GM23248 (cell line): ENCODE data around the gene CACNG5. TPM values are rescaled to one million over a fixed set of nuclear protein-coding genes. Genes with fewer than 3 reads are reported as not detected.

ENCODE experiments used
- DNase-seq: peaks from one replicate; pipeline ENCODE4 v3.0.0-alpha.2; 2015
- H2AFZ ChIP-seq: fragments of 200-600 bp; sonication (generic); 2 replicates; pipeline ENCODE4 v1.6.1; 2016; ENCODE audit warnings: antibody characterized with exemption
- H3F3A ChIP-seq: fragments of 200-600 bp; sonication (generic); 2 replicates; pipeline ENCODE4 v1.6.1; 2016; ENCODE audit warnings: mild to moderate bottlenecking, antibody characterized with exemption, mixed run types; ENCODE audit not compliant: insufficient read depth
- H3K27ac ChIP-seq: fragments of 200-600 bp; sonication (generic); 2 replicates; pipeline ENCODE4 v1.5.1; 2016; ENCODE audit warnings: mild to moderate bottlenecking
- H3K27me3 ChIP-seq: fragments of 200-600 bp; sonication (generic); replicated peaks from 2 replicates; pipeline ENCODE4 v1.6.1; 2016; ENCODE audit warnings: mild to moderate bottlenecking; ENCODE audit not compliant: insufficient read depth
- H3K36me3 ChIP-seq: fragments of 200-600 bp; sonication (generic); 2 replicates; pipeline ENCODE4 v1.6.1; 2016; ENCODE audit warnings: low read depth, mild to moderate bottlenecking
- H3K4me1 ChIP-seq: fragments of 200-600 bp; sonication (generic); 2 replicates; pipeline ENCODE4 v1.6.1; 2016; ENCODE audit warnings: mild to moderate bottlenecking; ENCODE audit not compliant: insufficient read depth
- H3K4me2 ChIP-seq: fragments of 200-600 bp; sonication (generic); one replicate; pipeline ENCODE4 v1.6.1; 2016; ENCODE audit warnings: mild to moderate bottlenecking; ENCODE audit not compliant: unreplicated experiment
- H3K4me3 ChIP-seq: fragments of 200-600 bp; sonication (generic); 2 replicates; pipeline ENCODE4 v1.5.1; 2016; ENCODE audit warnings: mild to moderate bottlenecking
- H3K79me2 ChIP-seq: fragments of 200-600 bp; sonication (generic); 2 replicates; pipeline ENCODE4 v1.6.1; 2016; ENCODE audit warnings: mild to moderate bottlenecking; ENCODE audit not compliant: insufficient read depth
- H3K9ac ChIP-seq: fragments of 200-600 bp; sonication (generic); 2 replicates; pipeline ENCODE4 v1.6.1; 2016; ENCODE audit warnings: mild to moderate bottlenecking
- H3K9me2 ChIP-seq: fragments of 200-600 bp; sonication (generic); 2 replicates; pipeline ENCODE4 v1.6.1; 2016; ENCODE audit warnings: mixed run types, mild to moderate bottlenecking, moderate library complexity; ENCODE audit not compliant: insufficient read depth
- H3K9me3 ChIP-seq: fragments of 200-600 bp; sonication (generic); one replicate; pipeline ENCODE4 v1.6.1; 2017; ENCODE audit warnings: low read depth
- H4K20me1 ChIP-seq: fragments of 200-600 bp; sonication (generic); 2 replicates; pipeline ENCODE4 v1.6.0; 2016; ENCODE audit not compliant: insufficient read depth
- EZH2 ChIP-seq: fragments of 200-600 bp; sonication (generic); IDR thresholded peaks from 2 replicates; pipeline ENCODE4 v1.6.1; 2018; ENCODE audit warnings: antibody characterized with exemption, mild to moderate bottlenecking; ENCODE audit not compliant: insufficient read depth, poor library complexity, severe bottlenecking
- EZH2phosphoT487 ChIP-seq: fragments of 200-600 bp; sonication (generic); IDR thresholded peaks from 2 replicates; pipeline ENCODE4 v1.6.1; 2018; ENCODE audit warnings: antibody characterized with exemption, moderate library complexity, mild to moderate bottlenecking, low read depth; ENCODE audit not compliant: insufficient read depth
- WGBS, 2 experiments: methylation state at CpG; one replicate each; pipeline ENCODE4 v1.1.6; 2015 to 2017; ENCODE audit warnings: low lambda C conversion rate in 2 of 2, low coverage in 1 of 2; ENCODE audit errors: missing lambda C conversion rate in 2 of 2; 5-methylcytosine and 5-hydroxymethylcytosine counted together
- in situ Hi-C: fragments of 300-500 bp; cut with MboI; formaldehyde crosslinking; loops from 2 replicates; pipeline ENCODE4 v1.15.0; 2020
- polyA plus RNA-seq: library from polyadenylated mRNA; unstranded; fragments of >200 nt; fragmentation: Nextera tagmentation; extraction: Ambion mirVana; gene quantifications from 2 replicates; pipeline ENCODE4 v1.2.1, GENCODE V29; 2016
- total RNA-seq: library from RNA; depleted of rRNA; stranded (reverse); fragments of >200 nt; shearing (Covaris generic); gene quantifications from 2 replicates; pipeline ENCODE4 v1.2.3, GENCODE V29; 2014

The CACNG5 gene
- total and polyA plus RNA-seq, 2 experiments from 2014 or later, result not detected

DNA sequence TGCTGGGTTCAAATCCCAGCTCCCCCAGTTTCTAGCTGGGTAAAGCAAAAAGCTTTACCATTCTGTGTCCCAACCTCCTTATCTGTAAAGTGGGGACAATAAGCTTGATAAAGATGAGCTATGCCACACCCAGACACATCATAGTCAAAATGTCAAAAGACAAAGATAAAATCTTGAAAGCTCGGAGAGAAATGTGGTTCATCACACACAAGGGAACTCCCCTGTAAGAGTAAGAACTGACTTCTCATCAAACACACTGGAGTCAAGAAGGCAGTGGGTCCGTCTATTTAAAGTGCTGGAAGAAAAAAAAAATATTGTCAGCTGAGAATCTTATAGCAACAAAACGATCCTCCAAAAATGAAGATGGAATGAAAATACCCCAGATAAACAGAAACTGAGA, 25.3 kb downstream of the CACNG5 start:
- Histone ChIP-seq H3K9me3 (no peaks in the 10 kb centered on the region), H3K4me1 (no peaks in the 10 kb centered on the region), H3K4me2 (no peak overlapping the region), H3K4me3 (no peak overlapping the region), H3K36me3 (no peaks in the 10 kb centered on the region), H4K20me1 (no peaks in the 10 kb centered on the region), H3K27me3 (peaks cover 24% of the 10 kb centered on the region; the same call in 1 of the 2 replicates), H3K79me2 (no peaks in the 10 kb centered on the region), H3K27ac (no peak overlapping the region), H3F3A (no peaks in the 10 kb centered on the region), H3K9ac (no peak overlapping the region), H3K9me2 (no peaks in the 10 kb centered on the region), H2AFZ (no peak overlapping the region)
- TF ChIP-seq EZH2 (no peak), EZH2phosphoT487 (no peak)
- WGBS, 2 experiments, result 28 to 29% methylated on average over 3 of the region's 3 CpGs
- DNase-seq, result no peak
- in situ Hi-C loops, result no loop called here

DNA sequence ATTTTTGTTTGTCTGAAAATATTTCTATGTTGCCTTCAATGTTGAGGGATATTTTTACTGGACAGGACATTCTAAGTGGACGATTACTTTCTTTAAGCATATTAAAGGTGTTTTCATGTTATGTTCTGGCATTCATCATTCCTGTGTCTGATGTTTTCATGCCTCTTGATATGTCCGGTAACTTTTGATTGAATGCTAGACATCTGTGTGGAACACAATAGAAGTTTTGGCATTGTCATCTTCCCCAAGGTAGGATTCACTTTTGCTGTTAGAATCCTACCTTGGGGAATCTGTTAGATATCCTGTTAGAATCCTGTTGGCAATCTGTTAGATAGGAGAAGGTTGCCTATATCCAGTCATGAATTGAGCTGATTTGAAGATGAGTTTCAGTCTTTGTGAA, 28.9 kb downstream of the CACNG5 start:
- Histone ChIP-seq H3K27ac (no peak overlapping the region), H3K4me2 (no peak overlapping the region)
- WGBS, 2 experiments, result 49 to 57% methylated on average over 2 of the region's 2 CpGs

DNA sequence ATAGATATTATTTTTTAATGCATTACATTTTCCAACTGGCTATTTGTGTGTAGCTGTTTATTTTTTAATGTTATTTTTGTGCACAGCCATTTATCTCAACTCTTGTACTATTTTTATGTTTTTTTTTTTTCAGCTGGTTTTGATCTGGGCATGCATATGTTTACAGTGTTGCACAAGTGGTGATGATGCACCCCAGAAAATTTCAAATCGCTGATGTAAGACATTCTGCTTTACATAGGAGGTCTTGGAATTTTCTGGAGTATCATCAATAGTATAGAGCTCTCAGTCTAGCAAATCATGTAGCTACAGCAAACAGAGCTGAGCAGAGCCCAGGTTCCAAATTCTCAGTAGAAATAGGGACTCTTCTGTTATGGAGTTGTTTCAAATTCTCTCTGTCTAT, 30.2 kb downstream of the CACNG5 start:
- no peaks in the 10 kb centered on the region for H3K9me3 ChIP-seq
- no peaks in the 10 kb centered on the region for H3F3A ChIP-seq
- H3K36me3 ChIP-seq, result no peaks in the 10 kb centered on the region
- H3K4me1 ChIP-seq, result no peaks in the 10 kb centered on the region
- H3K9ac ChIP-seq, result no peak overlapping the region
- H3K9me2 ChIP-seq, result no peaks in the 10 kb centered on the region
- H3K4me3 ChIP-seq, result no peak overlapping the region
- TF ChIP-seq EZH2 (no peak), EZH2phosphoT487 (no peak)
- 38 to 64% methylated on average over 1 of the region's 1 CpG for WGBS, 2 experiments
- H2AFZ ChIP-seq, result no peak overlapping the region
- peak; percentile 44 for DNase-seq
- no peak overlapping the region for H3K27ac ChIP-seq
- in situ Hi-C loops, result no loop called here
- no peaks in the 10 kb centered on the region for H4K20me1 ChIP-seq
- no peaks in the 10 kb centered on the region for H3K79me2 ChIP-seq
- H3K27me3 ChIP-seq, result peaks cover 18% of the 10 kb centered on the region; the same call in 1 of the 2 replicates
- no peak overlapping the region for H3K4me2 ChIP-seq

More for the DNA sequence above, 28.9 kb downstream of the CACNG5 start:
- DNase-seq, result no peak
- Histone ChIP-seq H3K4me3 (no peak overlapping the region), H3K36me3 (no peaks in the 10 kb centered on the region), H3F3A (no peaks in the 10 kb centered on the region), H2AFZ (no peak overlapping the region), H3K9ac (no peak overlapping the region), H3K27me3 (peaks cover 24% of the 10 kb centered on the region; the same call in 1 of the 2 replicates), H3K9me3 (no peaks in the 10 kb centered on the region), H3K9me2 (no peaks in the 10 kb centered on the region), H3K79me2 (no peaks in the 10 kb centered on the region), H3K4me1 (no peaks in the 10 kb centered on the region), H4K20me1 (no peaks in the 10 kb centered on the region)
- in situ Hi-C loops, result no loop called here
- no peak for TF ChIP-seq EZH2
- no peak for TF ChIP-seq EZH2phosphoT487

DNA sequence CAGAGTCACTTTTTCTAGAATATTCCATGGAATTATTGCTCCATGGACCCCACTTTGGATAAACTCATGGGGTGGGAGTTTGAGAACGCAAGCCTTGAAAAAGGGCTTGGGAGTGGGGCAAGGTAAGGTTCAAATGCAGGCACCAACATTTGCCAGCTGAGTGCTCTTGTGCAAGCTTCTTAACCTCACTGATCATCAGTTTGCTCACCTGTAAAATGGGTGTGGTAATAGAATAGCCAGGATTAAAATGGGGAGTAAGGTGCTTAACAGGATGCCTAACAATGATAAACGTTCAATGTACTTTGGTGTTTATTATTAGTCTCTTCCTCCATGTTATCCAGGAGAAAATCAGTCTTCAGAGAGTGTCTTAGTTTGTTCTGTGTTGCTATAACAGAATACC, 39.0 kb downstream of the CACNG5 start:
- H3K4me1 ChIP-seq, result no peaks in the 10 kb centered on the region
- H3K27me3 ChIP-seq, result peaks cover 20% of the 10 kb centered on the region
- in situ Hi-C loops, result no loop called here
- no peak overlapping the region for H3K9ac ChIP-seq
- no peaks in the 10 kb centered on the region for H3K9me2 ChIP-seq
- TF ChIP-seq EZH2phosphoT487 (no peak), EZH2 (no peak)
- H3K27ac ChIP-seq, result no peak overlapping the region
- H3F3A ChIP-seq, result no peaks in the 10 kb centered on the region
- H3K36me3 ChIP-seq, result no peaks in the 10 kb centered on the region
- H3K4me3 ChIP-seq, result no peak overlapping the region
- H4K20me1 ChIP-seq, result no peaks in the 10 kb centered on the region
- no peak for DNase-seq
- no peak overlapping the region for H3K4me2 ChIP-seq
- no peaks in the 10 kb centered on the region for H3K79me2 ChIP-seq
- no peaks in the 10 kb centered on the region for H3K9me3 ChIP-seq
- WGBS, 2 experiments, result 25 to 29% methylated on average over 2 of the region's 2 CpGs
- no peak overlapping the region for H2AFZ ChIP-seq

DNA sequence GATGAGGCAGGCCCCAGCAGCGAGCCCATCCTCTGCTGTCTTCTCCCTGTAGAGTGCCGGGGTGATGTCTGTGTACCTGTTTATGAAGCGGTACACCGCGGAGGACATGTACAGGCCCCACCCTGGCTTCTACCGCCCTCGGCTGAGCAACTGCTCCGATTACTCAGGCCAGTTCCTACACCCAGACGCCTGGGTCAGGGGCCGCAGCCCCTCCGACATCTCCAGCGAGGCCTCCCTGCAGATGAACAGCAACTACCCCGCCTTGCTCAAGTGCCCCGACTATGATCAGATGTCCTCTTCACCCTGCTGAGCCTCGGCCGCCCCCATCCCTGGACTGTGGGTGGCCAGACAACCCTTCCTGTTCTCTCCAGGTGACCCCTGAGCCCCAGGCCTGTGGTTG, 50.0 kb downstream of the CACNG5 start:
- Histone ChIP-seq H3K27me3 (no peaks in the 10 kb centered on the region), H3K36me3 (no peaks in the 10 kb centered on the region), H3K4me2 (no peak overlapping the region), H2AFZ (no peak overlapping the region), H3K9me3 (no peaks in the 10 kb centered on the region), H3K4me3 (no peak overlapping the region), H4K20me1 (no peaks in the 10 kb centered on the region), H3K79me2 (no peaks in the 10 kb centered on the region), H3K9ac (no peak overlapping the region), H3K27ac (no peak overlapping the region), H3K4me1 (no peaks in the 10 kb centered on the region), H3F3A (no peaks in the 10 kb centered on the region), H3K9me2 (no peaks in the 10 kb centered on the region)
- DNase-seq, result no peak
- no peak for TF ChIP-seq EZH2
- TF ChIP-seq EZH2phosphoT487, result no peak
- in situ Hi-C loops, result no loop called here
- 66 to 74% methylated on average over 16 of the region's 16 CpGs for WGBS, 2 experiments
